ENCODE data around the gene MAP7D1.

DNA sequence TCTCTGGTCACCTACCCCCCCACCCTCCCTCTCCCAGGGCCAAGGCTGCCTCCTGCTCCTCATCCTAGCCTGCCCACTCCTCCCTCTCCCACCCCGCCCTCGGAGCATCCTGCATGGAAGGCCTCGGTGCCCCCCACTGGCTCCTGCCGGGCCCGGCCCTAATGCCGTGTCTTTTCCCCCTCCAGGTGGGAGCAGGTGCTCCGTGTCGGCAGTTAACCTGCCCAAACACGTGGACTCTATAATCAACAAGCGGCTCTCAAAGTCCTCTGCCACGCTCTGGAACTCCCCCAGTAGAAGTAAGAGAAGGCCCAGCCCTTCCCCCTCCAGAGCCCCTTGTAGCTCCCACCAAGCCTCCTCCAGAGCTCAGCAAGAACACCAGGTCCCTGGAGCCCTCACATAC lies 18.8 kb downstream of the MAP7D1 start:
- TF ChIP-seq, protein P1, sequence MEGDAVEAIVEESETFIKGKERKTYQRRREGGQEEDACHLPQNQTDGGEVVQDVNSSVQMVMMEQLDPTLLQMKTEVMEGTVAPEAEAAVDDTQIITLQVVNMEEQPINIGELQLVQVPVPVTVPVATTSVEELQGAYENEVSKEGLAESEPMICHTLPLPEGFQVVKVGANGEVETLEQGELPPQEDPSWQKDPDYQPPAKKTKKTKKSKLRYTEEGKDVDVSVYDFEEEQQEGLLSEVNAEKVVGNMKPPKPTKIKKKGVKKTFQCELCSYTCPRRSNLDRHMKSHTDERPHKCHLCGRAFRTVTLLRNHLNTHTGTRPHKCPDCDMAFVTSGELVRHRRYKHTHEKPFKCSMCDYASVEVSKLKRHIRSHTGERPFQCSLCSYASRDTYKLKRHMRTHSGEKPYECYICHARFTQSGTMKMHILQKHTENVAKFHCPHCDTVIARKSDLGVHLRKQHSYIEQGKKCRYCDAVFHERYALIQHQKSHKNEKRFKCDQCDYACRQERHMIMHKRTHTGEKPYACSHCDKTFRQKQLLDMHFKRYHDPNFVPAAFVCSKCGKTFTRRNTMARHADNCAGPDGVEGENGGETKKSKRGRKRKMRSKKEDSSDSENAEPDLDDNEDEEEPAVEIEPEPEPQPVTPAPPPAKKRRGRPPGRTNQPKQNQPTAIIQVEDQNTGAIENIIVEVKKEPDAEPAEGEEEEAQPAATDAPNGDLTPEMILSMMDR (IDR thresholded peaks at IDR 0.05; ENCODE audit: poor library complexity): no peak
- TF ChIP-seq EZH2 (IDR thresholded peaks at IDR 0.05; ENCODE audit: borderline replicate concordance) (no peak), EZH2phosphoT487 (IDR thresholded peaks at IDR 0.05; ENCODE audit: low read depth, severe bottlenecking, unreplicated experiment) (no peak)

All from hepatocyte (in vitro differentiated cells).